OCI-LY7 (cell line): ENCODE results near the gene ELL3. TPM values are rescaled to one million over a fixed set of nuclear protein-coding genes. Genes with fewer than 3 reads are reported as not detected.

Experiments
- BruUV-seq: library from RNA; stranded (reverse); fragments of 400-500 nt; replicated peaks from 2 replicates; lab custom pipeline; 2021; lab: Mats Ljungman, UMichigan
- CTCF ChIA-PET: fragments of 300-600 bp; sonication (Branson Sonifier 250); formaldehyde crosslinking; loops from one replicate; lab custom pipeline; 2022; ENCODE audit warnings: antibody characterized with exemption; ENCODE audit not compliant: unreplicated experiment; lab: Charles Lee
- POLR2A ChIA-PET: fragments of 300-600 bp; sonication (Branson Sonifier 250); formaldehyde crosslinking; loops from one replicate; lab custom pipeline; 2022; ENCODE audit warnings: antibody characterized with exemption; lab: Charles Lee
- DNase-seq: peaks from one replicate; pipeline ENCODE4 v3.0.0-alpha.2; 2015; ENCODE audit warnings: low spot score
- H2AFZ ChIP-seq: fragments of 200-600 bp; sonication (generic), shearing (Covaris generic); 2 replicates; pipeline ENCODE4 v1.6.1; 2014; ENCODE audit warnings: mild to moderate bottlenecking, antibody characterized with exemption, low read length, moderate library complexity
- H3K27ac ChIP-seq: fragments of 200-600 bp; sonication (generic); 2 replicates; pipeline ENCODE4 v1.5.1; 2014; ENCODE audit warnings: mixed run types, low read depth, mild to moderate bottlenecking, moderate library complexity, low read length, inconsistent platforms; ENCODE audit not compliant: poor library complexity, severe bottlenecking
- H3K36me3 ChIP-seq: fragments of 200-600 bp; sonication (generic); 2 replicates; pipeline ENCODE4 v1.6.1; 2014; ENCODE audit warnings: mild to moderate bottlenecking, antibody characterized with exemption, low read length, moderate library complexity, mixed read lengths; ENCODE audit not compliant: insufficient read depth
- H3K4me1 ChIP-seq: fragments of 200-600 bp; sonication (generic); 2 replicates; pipeline ENCODE4 v1.5.1; 2014; ENCODE audit warnings: mild to moderate bottlenecking, low read length; ENCODE audit not compliant: insufficient read depth, poor library complexity, severe bottlenecking
- H3K4me2 ChIP-seq: fragments of 200-600 bp; sonication (generic); 2 replicates; pipeline ENCODE4 v1.6.1; 2014; ENCODE audit warnings: mild to moderate bottlenecking, low read length
- H3K4me3 ChIP-seq: fragments of 200-600 bp; sonication (generic); 2 replicates; pipeline ENCODE4 v1.5.1; 2014; ENCODE audit warnings: mild to moderate bottlenecking, low read depth, low read length; ENCODE audit not compliant: poor library complexity, severe bottlenecking
- H3K79me2 ChIP-seq: fragments of 200-600 bp; sonication (generic); 2 replicates; pipeline ENCODE4 v1.6.1; 2016; ENCODE audit warnings: low read depth, mild to moderate bottlenecking, low read length, moderate library complexity, mixed read lengths; ENCODE audit not compliant: insufficient read depth
- H3K9me2 ChIP-seq: fragments of 200-600 bp; sonication (generic); 2 replicates; pipeline ENCODE4 v1.6.1; 2016; ENCODE audit warnings: mild to moderate bottlenecking, low read length, mixed read lengths; ENCODE audit not compliant: insufficient read depth
- H3K9me3 ChIP-seq: fragments of 200-600 bp; sonication (generic); 2 replicates; pipeline ENCODE4 v1.6.1; 2014; ENCODE audit warnings: mild to moderate bottlenecking, mixed run types, low read length, mixed read lengths
- H4K20me1 ChIP-seq: fragments of 200-600 bp; sonication (generic); 2 replicates; pipeline ENCODE4 v1.6.1; 2014; ENCODE audit warnings: mild to moderate bottlenecking, antibody characterized with exemption, low read length, moderate library complexity, mixed read lengths; ENCODE audit not compliant: insufficient read depth
- CTCF ChIP-seq: fragments of 200-600 bp; sonication (generic); conservative IDR thresholded peaks from 2 replicates; pipeline ENCODE4 v1.5.1; 2014; ENCODE audit warnings: mild to moderate bottlenecking, antibody characterized with exemption, low read length, moderate library complexity, mixed read lengths
- EZH2phosphoT487 ChIP-seq: fragments of 200-600 bp; sonication (generic); IDR thresholded peaks from 2 replicates; pipeline ENCODE4 v1.6.1; 2018; ENCODE audit warnings: low read depth, borderline replicate concordance, mild to moderate bottlenecking, mixed run types, antibody characterized with exemption, low read length, moderate library complexity, mixed read lengths
- intact Hi-C: fragments of 100-400 bp; cut with micrococcal nuclease; formaldehyde crosslinking; loops from one replicate; pipeline ENCODE4 v1.10.0; 2022; ENCODE audit not compliant: unreplicated experiment
- total RNA-seq, 2 experiments: library from RNA; depleted of rRNA in 1 of 2; stranded (reverse); fragments of >200 nt in 1 of 2; shearing (Covaris generic) in 1 of 2; gene quantifications; 2 replicates each; pipeline ENCODE4 v1.2.3, GENCODE V29; 2014 to 2022

Gene ELL3
- total RNA-seq, 2 experiments from 2014 or later, result 134 to 296 TPM

- Histone ChIP-seq H3K9me2 (no peaks in the 10 kb centered on the region), H4K20me1 (peaks cover 6% of the 10 kb centered on the region; the same call in 1 of the 2 replicates), H3K4me3 (peak within 1 kb of the TSS; percentile 92), H2AFZ (no peak within 1 kb of the TSS; the same call in 1 of the 2 replicates), H3K9me3 (no peaks in the 10 kb centered on the region), H3K36me3 (peaks cover 80% of the 10 kb centered on the region), H3K27ac (peak within 1 kb of the TSS; percentile 97), H3K4me2 (peak within 1 kb of the TSS; percentile 83), H3K4me1 (peaks cover 59% of the 10 kb centered on the region), H3K79me2 (peaks cover 19% of the 10 kb centered on the region)
- no peak for TF ChIP-seq EZH2phosphoT487
- no peak for TF ChIP-seq CTCF
- POLR2A ChIA-PET, result interaction anchor here (0.9 to 5.4 kb wide), 10 partner anchors 9 to 30 kb away, joined by 3 to 28 read pairs (median 6); partner anchors contain the start of genes ELL3, MFAP1 and WDR76
- intact Hi-C loops, result no loop called here
- DNase-seq, result peak; percentile 93
- CTCF ChIA-PET, result interaction anchor here (0.9 to 1.7 kb wide), 2 partner anchors 8 to 11 kb away, joined by 4 to 6 read pairs; no protein-coding TSS in a partner anchor
- BruUV-seq, result TSS peak; percentile 30
Observed at GRCh38 chr15:43800286-43801141, 23.7 kb upstream of the ELL3 start, which contains the start of gene HYPK. Gene HYPK, plus strand, starts transcription at chr15:43800599. Its CDS starts 24 bp downstream, at chr15:43800623.

GRCh38 chr15:43799945-43800285, 23.1 kb upstream of the ELL3 start, which contains the start of gene SERINC4:
Gene SERINC4, minus strand, starts transcription at chr15:43800220. Its CDS starts 234 bp downstream, at chr15:43799986.
- no peak for TF ChIP-seq CTCF
- TF ChIP-seq EZH2phosphoT487, result no peak
- intact Hi-C loops, result no loop called here
- Histone ChIP-seq H3K27ac (peak within 1 kb of the TSS; percentile 97), H3K9me2 (no peaks in the 10 kb centered on the region), H3K36me3 (peaks cover 80% of the 10 kb centered on the region), H3K4me3 (peak within 1 kb of the TSS; percentile 92), H3K4me2 (peak within 1 kb of the TSS; percentile 83), H3K79me2 (peaks cover 24% of the 10 kb centered on the region), H3K4me1 (peaks cover 65% of the 10 kb centered on the region), H4K20me1 (peaks cover 6% of the 10 kb centered on the region; the same call in 1 of the 2 replicates), H2AFZ (no peak within 1 kb of the TSS; the same call in 1 of the 2 replicates), H3K9me3 (no peaks in the 10 kb centered on the region)
- DNase-seq, result peak; percentile 33
- no TSS peak for BruUV-seq
- CTCF ChIA-PET, result interaction anchor here (0.9 to 1.7 kb wide), 2 partner anchors 9 to 11 kb away, joined by 4 to 6 read pairs; no protein-coding TSS in a partner anchor
- POLR2A ChIA-PET, result interaction anchor here (0.9 to 5.4 kb wide), 9 partner anchors 8 to 30 kb away, joined by 3 to 28 read pairs (median 7); partner anchors contain the start of genes ELL3 and MFAP1
